Measurements from ENCODE around the gene ANTXR1.

GRCh38 chr2:69165091-69165880, 152.3 kb downstream of the ANTXR1 start:
- TF ChIP-seq CTCF (conservative IDR thresholded peaks at IDR 0.05 in 1 of 2, IDR thresholded peaks at IDR 0.05 in 1 of 2; ENCODE audit: low read depth in 1 of 2, low read length in 2 of 2) (no peak), EZH2 (IDR thresholded peaks at IDR 0.05; ENCODE audit: low read length, missing control alignments) (no peak)
